Stimulated activated CD4-positive, alpha-beta T cell treated with anti-CD3 and anti-CD28 coated beads, Interleukin-15, amount 100 ng/mL, for 24 hours (primary cell): ENCODE measurements around the gene PRMT7.

Source experiments
- DNase-seq: peaks from one replicate; pipeline ENCODE4 v3.0.0-alpha.2; 2020

PRMT7 gene

DNA sequence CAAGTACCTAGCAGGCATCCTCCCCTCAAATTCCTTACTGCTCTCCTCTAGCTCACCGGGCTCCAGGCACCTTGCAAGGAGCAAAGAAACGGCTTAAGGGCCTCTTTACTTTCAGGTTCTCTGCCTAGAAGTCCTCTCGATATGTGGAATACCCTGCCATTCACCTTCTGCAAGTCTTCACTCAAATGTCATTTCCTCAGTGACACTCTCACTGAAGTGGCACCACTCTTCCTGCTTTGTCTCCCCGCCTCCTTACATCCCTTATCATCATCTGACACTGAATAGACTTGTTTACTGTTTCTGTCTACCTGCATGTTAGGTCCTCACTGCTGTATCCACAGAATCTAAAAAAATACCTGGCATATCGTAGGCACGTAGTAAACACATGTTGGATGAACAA lies 1.0 kb upstream of the PRMT7 start:
- DNase-seq: no peak

DNA sequence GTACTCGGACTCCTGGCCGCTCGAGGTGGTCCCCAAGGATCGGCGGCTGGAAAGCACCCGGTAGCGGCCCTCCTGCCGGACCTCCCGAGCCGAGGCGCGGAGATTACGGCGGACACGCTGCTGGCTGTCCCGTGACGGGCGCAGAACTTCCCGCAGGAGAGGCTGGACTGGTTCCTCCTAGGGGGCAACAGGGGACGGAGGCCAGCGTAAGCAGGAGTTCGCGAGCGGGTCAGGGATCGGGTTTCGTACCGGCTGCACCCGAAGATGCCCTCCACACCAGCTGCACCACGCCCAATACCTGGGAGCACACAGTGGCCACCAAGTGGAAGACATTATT lies 414 bp upstream of the PRMT7 start:
- no peak for DNase-seq

DNA sequence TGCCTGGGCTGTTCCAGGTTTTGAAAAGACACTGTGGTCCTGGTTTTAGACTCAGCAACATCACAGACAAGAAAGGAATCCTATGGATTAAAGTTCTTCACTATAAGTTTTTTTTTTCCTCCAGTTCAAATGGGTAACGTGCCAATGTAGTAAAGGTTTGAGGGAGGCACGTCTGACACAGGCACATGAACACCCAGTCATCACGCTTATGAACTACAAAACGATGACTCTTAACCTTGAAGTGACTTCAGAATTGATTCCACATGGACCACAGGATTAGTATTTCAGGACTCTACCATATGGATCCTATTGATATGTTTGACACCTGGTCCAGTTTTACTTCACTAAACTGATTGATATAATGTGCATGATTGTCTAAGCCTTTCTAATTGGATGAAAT lies 2.3 kb downstream of the PRMT7 start:
- DNase-seq: no peak

DNA sequence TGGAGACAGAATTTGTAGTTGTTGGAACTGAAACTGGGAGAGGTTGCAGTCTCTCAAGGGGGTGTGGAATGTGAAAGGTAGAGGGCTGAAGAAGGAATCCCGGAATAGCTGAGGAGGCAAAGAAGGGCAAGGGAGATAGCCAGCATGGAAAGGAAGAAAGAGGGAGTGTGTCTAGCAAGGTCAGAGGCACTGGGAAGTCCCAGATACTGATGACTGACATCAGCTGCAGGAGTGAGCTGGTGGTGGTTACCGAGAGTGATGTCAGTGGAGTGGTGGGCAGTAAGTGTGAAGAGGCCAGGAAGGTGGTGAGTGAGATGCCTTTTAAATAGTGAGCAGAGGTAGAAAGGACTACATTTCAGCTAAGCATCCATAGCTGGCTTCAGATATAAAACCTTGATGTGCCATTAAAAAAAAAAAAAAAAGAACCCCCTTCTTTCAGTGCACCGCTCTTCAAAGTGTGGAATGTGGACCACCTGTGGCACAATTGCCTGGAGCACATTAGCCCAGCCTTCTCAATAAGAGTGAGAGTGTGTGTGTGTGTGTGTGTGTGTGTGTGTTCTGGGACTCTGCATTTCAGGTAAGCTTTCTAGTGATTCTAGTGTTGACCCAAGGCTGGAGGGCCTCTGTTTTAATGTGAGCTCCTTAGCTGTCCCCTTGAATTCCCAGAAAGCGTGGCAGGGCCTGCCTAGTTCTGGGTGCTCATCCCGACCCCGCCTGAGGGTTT lies 8.5 kb downstream of the PRMT7 start:
- DNase-seq: peak; percentile 61

DNA sequence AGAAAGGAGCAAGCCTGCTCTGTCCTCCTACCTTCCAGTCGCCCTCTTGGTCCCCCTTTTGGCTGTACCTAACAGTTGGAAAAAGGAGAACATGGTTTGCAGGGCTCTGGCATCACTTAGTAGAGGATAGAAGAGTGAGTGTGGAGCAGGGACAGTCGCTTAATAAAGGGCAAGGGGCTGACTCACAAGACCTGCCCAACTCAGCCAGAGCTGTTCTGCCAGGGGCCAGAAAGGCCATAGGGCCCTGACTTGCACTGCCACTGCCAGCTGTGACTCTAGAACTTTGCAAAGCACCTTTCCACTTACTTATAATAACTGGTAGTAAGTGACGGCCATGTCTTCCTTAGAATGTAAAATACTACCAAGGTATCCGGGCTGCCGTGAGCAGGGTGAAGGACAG lies 13.5 kb downstream of the PRMT7 start:
- no peak for DNase-seq

DNA sequence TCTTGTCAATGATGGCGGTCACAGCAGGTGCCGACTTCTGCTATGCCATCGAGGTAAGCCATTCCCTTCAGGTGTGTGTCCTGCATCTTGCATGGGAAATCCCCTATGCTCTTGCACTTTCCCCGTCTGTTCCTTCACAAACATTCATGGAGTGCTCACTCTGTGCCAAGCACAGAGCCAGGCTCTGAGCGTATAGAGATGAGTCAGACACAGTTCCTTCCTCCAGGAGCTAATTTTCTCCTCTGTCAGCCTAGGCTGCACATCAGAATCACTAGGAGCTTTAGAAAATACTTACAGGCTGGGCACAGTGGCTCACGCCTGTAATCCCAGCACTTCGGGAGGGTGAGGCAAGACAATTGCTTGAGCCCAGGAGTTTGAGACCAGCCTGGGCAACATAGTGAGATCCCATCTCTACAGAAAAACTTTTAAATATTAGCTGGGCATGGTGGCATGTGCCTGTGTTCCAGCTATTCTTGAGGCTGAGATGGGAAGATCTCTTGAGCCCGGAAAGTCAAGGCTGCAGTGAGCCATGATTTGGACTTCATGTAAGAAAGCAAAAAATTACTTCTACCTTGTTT lies 14.1 kb downstream of the PRMT7 start:
- DNase-seq: no peak

DNA sequence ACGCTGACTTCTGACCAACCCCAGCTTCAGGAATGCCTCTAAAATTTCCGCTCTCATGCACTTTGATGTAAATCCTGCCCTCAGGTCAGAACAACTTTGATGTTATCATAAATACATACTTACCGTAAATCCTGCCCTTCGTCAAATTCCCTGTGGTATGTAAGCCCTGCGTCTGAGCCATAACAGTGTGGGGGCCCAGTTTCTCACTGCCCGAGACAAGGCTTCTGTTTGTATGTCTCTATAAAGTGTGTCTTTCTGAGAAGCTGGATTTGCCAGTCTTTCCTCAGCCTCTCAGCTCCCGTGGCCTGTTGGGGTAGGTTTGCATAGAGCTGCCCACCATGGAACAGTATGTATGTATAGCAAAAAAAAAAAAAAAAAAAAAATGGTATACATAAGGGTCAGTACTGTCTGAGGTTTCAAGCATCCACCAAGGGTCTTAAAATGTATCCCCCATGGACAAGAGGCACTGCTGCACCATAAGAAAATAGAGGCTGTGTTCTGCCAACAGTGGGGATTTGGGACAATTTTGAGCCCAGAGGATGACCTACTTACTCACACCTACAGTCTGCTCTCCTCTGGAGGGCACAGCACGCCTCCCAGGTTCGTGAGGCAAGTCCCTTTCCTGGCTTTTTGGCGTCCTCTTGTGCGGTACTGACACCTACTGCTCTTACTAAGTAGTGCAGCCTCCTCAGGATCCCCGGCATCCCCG lies 17.5 kb downstream of the PRMT7 start:
- DNase-seq: peak; percentile 82

DNA sequence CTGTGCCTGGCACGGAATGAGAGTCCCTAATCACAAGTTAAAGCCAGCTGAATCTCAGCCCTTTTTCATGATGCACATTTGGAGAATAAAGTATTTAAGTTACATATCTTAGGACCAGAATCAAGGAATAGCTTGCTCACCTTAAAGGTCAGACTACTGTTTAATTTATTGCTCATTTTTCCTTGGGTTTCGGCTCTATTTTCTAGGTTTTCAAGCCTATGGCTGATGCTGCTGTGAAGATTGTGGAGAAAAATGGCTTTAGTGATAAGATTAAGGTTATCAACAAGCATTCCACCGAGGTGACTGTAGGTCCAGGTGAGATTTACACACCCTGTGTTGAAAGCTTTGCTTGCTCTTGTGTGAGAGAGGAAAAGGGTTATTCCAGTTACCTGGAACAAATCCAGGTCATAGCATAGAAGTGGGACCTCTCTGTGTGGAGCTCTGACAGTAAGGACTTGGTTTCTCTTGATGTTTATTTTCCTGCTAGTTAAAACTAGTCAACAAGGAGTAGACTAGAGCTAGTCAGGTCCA lies 18.1 kb downstream of the PRMT7 start:
- DNase-seq: no peak

DNA sequence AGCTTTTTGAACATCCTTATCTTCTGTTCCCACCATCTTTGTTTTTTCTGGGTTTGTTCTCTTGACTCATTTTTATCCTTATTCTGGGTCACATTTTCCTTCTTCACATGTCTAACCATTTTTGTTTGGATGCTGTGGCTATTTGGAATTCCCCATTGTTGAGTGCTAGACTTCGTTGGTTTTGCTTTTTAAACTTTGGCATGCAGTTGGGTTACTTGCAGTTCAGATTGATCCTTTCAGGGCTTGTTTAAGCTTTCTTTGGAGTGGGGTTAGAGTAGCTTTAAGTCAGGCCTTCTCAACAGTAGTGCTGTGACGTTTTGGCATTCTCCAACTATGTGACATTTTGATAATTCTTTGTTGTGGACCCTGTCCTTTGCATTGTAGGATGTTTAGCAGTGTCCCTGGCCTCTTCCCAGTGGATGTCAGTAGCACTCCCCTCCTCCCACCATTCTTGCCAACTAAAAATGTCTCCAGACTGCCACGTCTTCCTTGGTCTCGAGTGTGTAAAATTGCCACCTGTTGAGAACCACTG lies 21.1 kb downstream of the PRMT7 start:
- no peak for DNase-seq

DNA sequence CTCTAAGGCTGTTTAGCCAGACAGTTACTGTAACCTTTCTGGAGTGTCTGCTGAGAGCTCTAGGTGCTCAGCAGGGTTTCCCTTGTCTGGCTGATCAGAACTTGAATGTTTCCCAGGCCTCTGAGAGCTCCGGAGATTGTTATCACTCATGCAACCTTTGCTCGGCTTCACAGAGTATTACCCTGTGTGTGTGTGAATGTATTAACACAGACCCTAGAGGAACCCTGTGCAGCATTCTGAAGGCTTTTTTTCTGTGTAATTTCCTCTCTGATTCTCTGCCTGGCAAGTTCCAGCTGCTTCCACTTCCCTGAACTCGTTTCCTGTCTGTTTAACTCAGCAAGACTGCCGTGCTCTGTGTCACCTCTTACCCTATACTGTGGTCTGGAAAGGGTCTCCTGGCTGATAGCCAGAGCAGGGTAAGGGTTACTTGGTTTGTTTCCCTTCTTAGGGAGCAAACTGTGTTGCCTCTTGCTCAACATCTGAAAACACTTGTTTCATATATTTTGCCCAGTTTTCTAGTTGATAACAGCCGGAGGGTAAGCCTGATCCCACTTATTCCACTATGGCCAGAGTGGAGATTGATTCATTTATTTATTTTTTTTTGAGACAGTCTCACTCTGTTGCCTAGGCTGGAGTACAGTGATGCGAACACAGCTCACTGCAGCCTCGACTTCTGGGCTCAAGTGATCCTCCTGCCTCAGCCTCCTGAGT lies 21.7 kb downstream of the PRMT7 start:
- no peak for DNase-seq

DNA sequence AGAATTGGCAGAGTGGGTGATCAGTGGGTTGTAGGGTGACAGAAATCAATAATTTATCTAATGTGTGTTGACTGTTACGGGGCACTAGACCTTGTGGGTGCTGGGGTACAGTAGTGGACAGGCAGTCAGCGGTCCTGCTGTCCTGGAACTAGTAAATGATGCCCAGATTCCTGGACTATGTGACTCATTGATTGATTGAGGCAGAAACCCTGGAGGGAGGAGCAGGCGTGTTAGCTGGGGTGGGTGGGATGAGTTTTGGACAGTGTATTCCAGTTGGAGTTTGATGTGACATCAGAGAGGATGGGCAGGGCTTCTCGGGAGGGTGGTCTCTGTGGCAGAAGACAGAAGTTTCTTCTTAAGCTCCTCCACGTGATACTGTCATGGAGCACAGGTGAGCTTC lies 24.4 kb downstream of the PRMT7 start:
- DNase-seq: no peak

DNA sequence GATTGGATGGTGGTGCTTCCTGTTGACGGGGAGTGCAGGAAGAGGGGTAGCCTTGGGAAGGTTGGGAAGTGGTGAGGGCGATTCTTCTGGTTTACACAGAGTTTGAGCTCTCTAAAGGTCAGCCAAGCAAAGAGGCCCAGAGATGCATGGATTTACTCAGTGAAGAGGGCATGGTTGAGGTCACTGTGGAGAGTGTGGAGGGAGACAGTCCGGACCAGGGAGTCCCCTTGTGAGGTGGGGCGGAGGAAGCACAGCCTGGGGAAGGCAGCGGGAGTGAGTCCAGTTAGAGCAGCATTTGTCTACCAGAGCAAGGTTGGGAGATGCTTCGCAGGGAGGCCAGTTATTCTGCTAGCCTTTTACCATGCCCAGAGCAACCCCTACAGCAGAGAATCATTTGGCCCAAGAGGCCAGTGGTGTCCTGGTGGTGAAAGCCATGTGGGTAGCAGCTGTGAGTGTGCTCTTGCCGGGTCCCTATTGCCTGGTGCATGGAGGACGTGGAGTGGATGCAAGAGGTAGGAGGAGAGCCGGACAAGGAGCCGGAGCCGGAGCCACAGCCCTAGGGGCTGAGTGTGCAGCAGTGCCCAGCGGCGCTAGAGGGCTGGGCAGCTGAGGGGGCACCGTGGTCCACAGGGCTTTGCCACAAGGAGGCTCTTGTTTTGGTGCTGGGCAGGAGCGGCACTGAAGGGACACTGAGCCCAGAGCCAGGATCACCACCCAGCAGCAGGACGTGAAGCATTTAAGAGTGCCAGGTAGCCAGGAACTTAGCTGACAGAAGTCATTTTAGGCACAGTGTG lies 27.7 kb downstream of the PRMT7 start:
- no peak for DNase-seq

DNA sequence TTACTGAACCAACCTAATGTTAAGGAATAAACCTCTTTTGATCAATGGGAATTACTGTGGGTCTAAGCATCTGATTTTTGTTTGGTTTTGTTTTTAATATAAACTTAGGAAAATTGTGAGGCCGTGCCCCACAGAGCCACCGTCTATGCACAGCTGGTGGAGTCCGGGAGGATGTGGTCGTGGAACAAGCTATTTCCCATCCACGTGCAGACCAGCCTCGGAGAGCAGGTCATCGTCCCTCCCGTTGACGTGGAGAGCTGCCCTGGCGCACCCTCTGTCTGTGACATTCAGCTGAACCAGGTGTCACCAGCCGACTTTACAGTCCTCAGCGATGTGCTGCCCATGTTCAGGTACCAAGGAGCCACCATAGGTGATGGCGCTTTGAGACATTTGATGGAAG lies 28.4 kb downstream of the PRMT7 start:
- no peak for DNase-seq

DNA sequence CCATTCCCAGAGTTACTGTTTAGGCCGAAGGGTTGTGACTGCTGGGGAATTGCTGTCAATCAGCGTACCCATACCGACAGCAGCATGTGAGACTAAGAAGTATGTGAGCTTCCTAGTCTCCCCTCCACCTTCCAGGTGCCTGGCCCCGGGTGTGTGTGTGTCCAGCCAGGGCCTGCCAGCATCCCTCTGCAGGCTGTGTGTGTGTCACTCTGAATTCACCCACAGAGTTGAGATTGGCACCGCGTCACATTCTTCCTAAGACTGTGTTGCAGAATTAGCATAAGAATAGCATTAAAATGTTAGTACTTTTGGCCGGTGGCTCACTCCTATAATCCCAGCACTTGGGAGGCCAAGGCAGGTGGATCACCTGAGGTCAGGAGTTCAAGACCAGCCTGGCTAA lies 31.8 kb downstream of the PRMT7 start:
- DNase-seq: no peak

DNA sequence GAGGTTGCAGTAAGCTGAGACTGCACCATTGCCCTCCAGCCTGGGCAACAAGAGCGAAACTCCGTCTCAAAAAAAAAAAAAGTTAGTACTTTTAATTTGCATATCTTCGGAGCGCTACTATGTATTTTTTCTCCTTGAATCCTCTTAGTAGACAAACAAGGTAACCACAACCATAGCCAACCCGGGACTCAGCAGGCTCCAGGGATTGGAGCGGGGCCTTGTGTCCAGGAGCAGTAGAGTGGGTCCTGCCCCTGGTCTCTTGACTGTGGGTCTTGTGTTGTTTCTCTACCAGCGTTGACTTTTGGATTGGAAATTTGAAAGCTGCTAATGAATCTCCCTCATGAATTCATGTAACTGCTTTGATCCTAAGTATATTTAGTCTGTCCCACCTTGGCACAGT lies 32.3 kb downstream of the PRMT7 start:
- no peak for DNase-seq

DNA sequence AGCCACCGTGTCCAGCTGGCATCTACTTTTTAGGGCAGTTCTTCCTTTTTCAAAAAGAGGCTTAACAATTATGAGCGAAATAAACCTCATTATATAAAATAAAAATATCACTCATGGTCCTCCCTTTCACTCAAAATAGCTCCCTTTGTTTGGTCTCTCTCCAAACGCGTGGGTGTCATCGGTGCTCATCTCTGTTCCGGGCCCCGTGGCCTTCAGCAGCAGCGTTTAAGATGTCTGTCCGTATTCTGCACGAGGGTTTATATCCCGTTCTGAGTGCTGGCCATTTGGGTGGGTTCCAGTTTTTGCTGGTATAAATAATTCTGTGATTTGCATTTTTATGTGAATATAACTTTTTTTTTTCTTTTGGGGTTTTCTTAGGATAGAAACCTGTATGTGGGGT lies 33.4 kb downstream of the PRMT7 start:
- no peak for DNase-seq

DNA sequence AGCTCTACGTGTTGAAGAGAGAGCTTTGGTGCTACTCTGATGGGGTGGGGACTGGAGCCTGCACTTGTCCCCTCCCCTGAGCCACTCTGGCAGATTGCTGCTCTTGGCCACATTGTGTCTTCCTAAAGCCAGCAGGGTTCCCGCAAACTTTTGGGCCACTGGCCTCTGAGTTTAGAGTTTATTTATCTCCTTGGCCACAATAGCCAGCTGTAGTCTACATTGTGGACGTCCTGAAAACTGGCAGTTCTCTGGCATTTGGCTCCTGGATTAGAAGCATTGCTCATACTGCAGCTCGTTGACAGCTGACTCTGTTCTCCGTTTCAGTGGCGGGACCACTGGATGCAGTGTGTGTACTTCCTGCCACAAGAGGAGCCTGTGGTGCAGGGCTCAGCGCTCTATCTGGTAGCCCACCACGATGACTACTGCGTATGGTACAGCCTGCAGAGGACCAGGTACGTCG lies 34.6 kb downstream of the PRMT7 start:
- no peak for DNase-seq

DNA sequence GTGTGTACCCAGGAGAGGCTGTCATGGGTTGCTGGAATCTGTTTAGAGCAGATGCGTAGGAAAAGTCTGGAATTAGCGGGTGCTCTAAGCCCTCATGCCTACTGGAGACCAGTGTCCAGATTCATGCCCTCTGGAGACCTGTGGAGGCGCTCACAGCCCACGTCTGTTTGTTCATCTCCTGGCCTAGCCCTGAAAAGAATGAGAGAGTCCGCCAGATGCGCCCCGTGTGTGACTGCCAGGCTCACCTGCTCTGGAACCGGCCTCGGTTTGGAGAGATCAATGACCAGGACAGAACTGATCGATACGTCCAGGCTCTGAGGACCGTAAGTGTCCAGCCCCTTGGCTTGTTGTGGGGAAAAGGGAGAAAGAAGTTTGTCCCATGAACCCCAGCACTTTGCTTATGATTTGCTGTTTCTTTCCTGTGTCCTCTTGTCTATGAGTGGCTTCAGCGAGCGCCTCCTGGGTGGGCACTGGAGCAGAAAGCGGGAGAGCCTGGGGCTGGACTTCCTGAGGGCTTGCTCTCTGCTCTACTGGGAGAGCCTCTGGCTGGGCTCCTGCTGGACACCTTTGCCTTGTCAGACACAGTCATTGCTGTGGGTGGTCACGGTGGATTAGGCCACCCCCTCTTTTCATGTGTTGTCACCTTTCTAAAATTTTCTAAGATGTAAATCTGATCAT lies 35.3 kb downstream of the PRMT7 start:
- no peak for DNase-seq

DNA sequence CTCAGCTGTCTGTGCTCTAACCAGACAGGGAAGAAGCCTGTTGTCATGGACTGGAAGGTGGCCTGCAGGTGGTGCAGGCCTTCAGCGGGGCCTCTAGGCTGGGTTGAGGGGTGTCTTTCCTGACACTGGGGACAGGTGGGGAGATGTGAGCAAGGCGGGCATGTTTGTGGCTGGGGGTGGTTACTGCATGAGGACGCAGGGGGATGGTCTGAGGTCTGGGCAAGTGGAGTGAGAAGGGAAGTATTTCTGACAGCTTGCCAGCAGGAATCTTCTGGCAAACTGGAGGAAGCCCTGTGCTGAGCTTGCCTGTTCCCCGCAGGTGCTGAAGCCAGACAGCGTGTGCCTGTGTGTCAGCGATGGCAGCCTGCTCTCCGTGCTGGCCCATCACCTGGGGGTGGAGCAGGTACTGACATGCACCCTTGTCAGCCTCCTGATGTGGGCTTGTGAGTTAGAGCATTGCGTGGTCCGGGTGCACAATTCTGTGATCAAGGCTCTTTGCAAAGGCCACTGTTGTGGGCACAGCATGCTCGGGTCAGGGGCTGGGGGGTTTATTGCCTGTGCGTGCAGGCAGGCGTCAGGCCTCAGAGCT lies 36.2 kb downstream of the PRMT7 start:
- DNase-seq: no peak

DNA sequence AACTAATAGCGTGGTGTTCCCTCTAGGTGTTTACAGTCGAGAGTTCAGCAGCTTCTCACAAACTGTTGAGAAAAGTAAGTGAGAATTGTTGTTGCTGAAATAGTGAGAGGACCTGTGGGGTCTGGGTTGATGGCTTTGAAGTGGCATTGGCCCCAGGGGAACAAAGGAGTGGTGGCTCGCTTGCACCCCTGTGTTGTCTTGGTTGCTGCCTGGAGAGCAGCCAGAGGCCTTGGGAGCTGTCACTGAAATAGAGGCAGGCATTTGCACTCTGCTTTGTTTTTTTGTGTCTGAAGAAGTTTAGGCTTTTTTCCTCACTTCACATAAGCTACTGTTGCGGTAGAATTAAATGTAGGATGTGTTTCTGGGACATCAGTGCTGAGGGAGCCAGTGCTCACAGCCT lies 36.8 kb downstream of the PRMT7 start:
- DNase-seq: no peak

DNA sequence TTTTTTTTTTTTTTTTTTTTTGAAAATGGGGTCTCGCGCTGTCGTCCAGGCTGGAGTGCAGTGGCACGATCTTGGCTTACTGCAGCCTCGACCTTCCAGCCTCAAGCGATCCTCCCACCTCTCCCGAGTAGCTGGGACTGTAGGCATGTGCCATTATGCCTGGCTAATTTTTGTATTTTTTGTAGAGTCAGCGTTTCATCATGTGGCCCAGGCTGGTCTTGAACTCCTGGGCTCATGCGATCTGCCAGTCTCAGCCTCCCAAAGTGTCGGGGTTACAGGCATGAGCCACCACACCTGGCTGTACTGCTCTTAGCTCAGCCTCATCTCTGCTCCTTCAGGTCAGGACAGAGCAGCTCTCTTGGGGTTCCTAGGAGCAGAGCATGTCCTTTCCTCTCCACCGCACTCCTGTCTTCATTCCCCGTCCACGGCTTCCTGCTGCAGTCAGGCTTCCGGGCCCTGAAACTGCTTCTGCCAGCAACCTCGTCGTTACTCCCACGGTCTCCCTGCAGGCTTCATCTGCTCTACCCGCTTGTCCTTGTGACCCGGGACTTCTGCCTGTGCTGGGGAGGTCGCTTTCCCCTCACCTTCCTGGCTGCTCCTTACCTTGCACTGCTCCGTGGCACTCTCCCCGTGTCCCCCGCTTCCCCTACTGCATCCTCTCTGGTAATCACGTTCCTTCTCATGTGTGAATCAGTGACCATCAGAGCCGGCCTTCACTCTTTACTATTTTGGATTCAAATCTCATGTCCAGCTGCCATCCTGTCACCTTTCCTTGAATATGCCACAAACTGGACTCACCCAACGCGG lies 38.0 kb downstream of the PRMT7 start:
- DNase-seq: no peak
